ENCODE results near the gene CACNA1E.

The CACNA1E gene

DNA sequence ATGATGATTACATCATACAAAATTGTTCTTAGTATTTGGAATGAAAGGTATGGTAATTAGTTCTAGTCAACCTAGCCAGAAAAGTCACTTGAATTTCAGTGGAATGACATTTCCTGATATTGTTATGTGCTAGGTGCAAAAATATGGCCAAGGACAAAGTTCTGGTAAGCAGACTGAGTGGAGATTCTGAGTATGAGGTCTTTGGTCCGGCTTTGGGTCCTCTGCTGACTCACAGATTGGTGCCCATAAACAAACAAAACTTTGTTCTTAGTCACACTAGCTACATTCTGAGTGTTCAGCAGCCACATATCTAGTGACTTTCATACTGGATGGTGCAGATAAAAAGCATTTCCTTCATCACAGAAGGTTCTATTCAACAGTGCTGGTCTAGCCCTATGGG, 372.1 kb downstream of the CACNA1E start:
- no peaks in the 10 kb centered on the region for H3K36me3 ChIP-seq (ENCODE audit: control insufficient read depth in 5 of 5, insufficient read depth in 5 of 5, low read length in 5 of 5)

More for the DNA sequence above, 372.1 kb downstream of the CACNA1E start:
- Histone ChIP-seq H3K9ac (ENCODE audit: low read length in 5 of 5) (no peak overlapping the region), H3K4me3 (ENCODE audit: low read depth in 1 of 5, low read length in 5 of 5) (no peak overlapping the region), H3K4me1 (ENCODE audit: control insufficient read depth in 5 of 5, insufficient read depth in 5 of 5, low read length in 5 of 5) (no peaks in the 10 kb centered on the region), H3K27ac (ENCODE audit: low read depth, low read length) (no peak overlapping the region), H3K27me3 (ENCODE audit: control insufficient read depth in 5 of 5, insufficient read depth in 4 of 5, low read length in 5 of 5) (no peaks in the 10 kb centered on the region), H3K9me3 (ENCODE audit: control insufficient read depth in 5 of 5, low read length in 5 of 5) (peaks cover 0 to 10% (median 6%) of the 10 kb centered on the region in 5 donors)

All from subcutaneous abdominal adipose tissue (tissue), 5 donors.